Neural cell (in vitro differentiated cells): Measurements from ENCODE around the gene KNOP1. TPM values are rescaled to one million over a fixed set of nuclear protein-coding genes. Genes with fewer than 3 reads are reported as not detected.

Source experiments
- H2AFZ ChIP-seq: fragments of 200-600, 300-800 bp; sonication (generic), shearing (Covaris generic); 2 replicates; pipeline ENCODE4 v1.6.0; 2014; ENCODE audit warnings: low read depth, mild to moderate bottlenecking, antibody characterized with exemption, low read length, moderate library complexity
- H3F3A ChIP-seq: fragments of 200-600 bp; shearing (Covaris generic); 2 replicates; pipeline ENCODE4 v1.6.1; 2016; ENCODE audit warnings: mild to moderate bottlenecking, moderate library complexity, mixed read lengths, antibody characterized with exemption, low read length; ENCODE audit not compliant: insufficient read depth, poor library complexity, severe bottlenecking
- H3K27ac ChIP-seq: fragments of 200-600, 300-800 bp; sonication (generic), shearing (Covaris generic); 2 replicates; pipeline ENCODE4 v1.5.1; 2014; ENCODE audit warnings: mild to moderate bottlenecking, low read length, moderate library complexity
- H3K27me3 ChIP-seq: fragments of 300-800, 200-600 bp; sonication (generic), shearing (Covaris generic); 2 replicates; pipeline ENCODE4 v1.6.0; 2014; ENCODE audit warnings: mild to moderate bottlenecking, low read depth, low read length, moderate library complexity; ENCODE audit not compliant: insufficient read depth
- H3K36me3 ChIP-seq: fragments of 300-800, 200-600 bp; sonication (generic), shearing (Covaris generic); 2 replicates; pipeline ENCODE4 v1.5.1; 2014; ENCODE audit warnings: mild to moderate bottlenecking, antibody characterized with exemption, low read length, moderate library complexity; ENCODE audit not compliant: insufficient read depth
- H3K4me2 ChIP-seq: fragments of 300-800, 200-600 bp; sonication (generic), shearing (Covaris generic); 2 replicates; pipeline ENCODE4 v1.6.0; 2014; ENCODE audit warnings: mild to moderate bottlenecking, low read length
- H3K4me3 ChIP-seq: fragments of 300-800, 200-600 bp; sonication (generic), shearing (Covaris generic); 2 replicates; pipeline ENCODE4 v1.5.1; 2014; ENCODE audit warnings: mild to moderate bottlenecking, low read length, moderate library complexity
- H3K79me2 ChIP-seq: fragments of 200-600 bp; shearing (Covaris generic); replicated peaks from 2 replicates; pipeline ENCODE4 v1.6.0; 2014; ENCODE audit warnings: mild to moderate bottlenecking, low read length, moderate library complexity; ENCODE audit not compliant: insufficient read depth
- H3K9ac ChIP-seq: fragments of 300-800, 200-600 bp; sonication (generic), shearing (Covaris generic); 2 replicates; pipeline ENCODE4 v1.6.1; 2016; ENCODE audit warnings: mild to moderate bottlenecking, low read length, mixed read lengths
- H3K9me2 ChIP-seq: fragments of 200-600 bp; shearing (Covaris generic); 2 replicates; pipeline ENCODE4 v1.6.1; 2016; ENCODE audit warnings: mild to moderate bottlenecking, low read length, mixed read lengths; ENCODE audit not compliant: insufficient read depth
- H3K9me3 ChIP-seq: fragments of 200-600, 300-800 bp; sonication (generic), shearing (Covaris generic); 2 replicates; pipeline ENCODE4 v1.6.1; 2016; ENCODE audit warnings: mild to moderate bottlenecking, mixed run types, low read length, moderate library complexity, mixed read lengths
- H4K20me1 ChIP-seq: fragments of 200-600 bp; shearing (Covaris generic); 2 replicates; pipeline ENCODE4 v1.6.1; 2016; ENCODE audit warnings: mild to moderate bottlenecking, mixed run types; ENCODE audit not compliant: insufficient read depth
- CTCF ChIP-seq: fragments of 450-650 bp; IDR thresholded peaks from 2 replicates; pipeline ENCODE4 v1.5.1; 2014; ENCODE audit warnings: antibody characterized with exemption, mild to moderate bottlenecking, moderate library complexity; ENCODE audit not compliant: poor library complexity, severe bottlenecking
- EP300 ChIP-seq: fragments of 450-650 bp; conservative IDR thresholded peaks from 2 replicates; pipeline ENCODE4 v1.6.1; 2014; ENCODE audit warnings: antibody characterized with exemption, mild to moderate bottlenecking, moderate library complexity; ENCODE audit not compliant: poor library complexity, severe bottlenecking
- EZH2 ChIP-seq: fragments of 200-600, 300-800 bp; shearing (Covaris generic), sonication (generic); IDR thresholded peaks from 2 replicates; pipeline ENCODE4 v1.6.1; 2014; ENCODE audit warnings: antibody characterized with exemption, low read length, borderline replicate concordance, mild to moderate bottlenecking; ENCODE audit not compliant: insufficient read depth, poor library complexity, severe bottlenecking
- MXI1 ChIP-seq: fragments of 450-650 bp; conservative IDR thresholded peaks from 2 replicates; pipeline ENCODE4 v1.6.1; 2014; ENCODE audit warnings: antibody characterized with exemption, mild to moderate bottlenecking; ENCODE audit not compliant: poor library complexity, severe bottlenecking
- POLR2AphosphoS5 ChIP-seq: IDR thresholded peaks from 2 replicates; pipeline ENCODE4 v1.6.1; 2012
- RAD21 ChIP-seq: fragments of 450-650 bp; conservative IDR thresholded peaks from 2 replicates; pipeline ENCODE4 v1.6.1; 2014; ENCODE audit warnings: antibody characterized with exemption, mild to moderate bottlenecking, moderate library complexity
- REST ChIP-seq: IDR thresholded peaks from 2 replicates; pipeline ENCODE4 v1.6.1; 2012; ENCODE audit warnings: borderline replicate concordance
- SMC3 ChIP-seq: fragments of 450-650 bp; conservative IDR thresholded peaks from 2 replicates; pipeline ENCODE4 v1.6.1; 2014; ENCODE audit warnings: antibody characterized with exemption, mild to moderate bottlenecking, moderate library complexity; ENCODE audit not compliant: poor library complexity
- TAF1 ChIP-seq: IDR thresholded peaks from 2 replicates; pipeline ENCODE4 v1.6.1; 2012; ENCODE audit warnings: low read depth
- polyA plus RNA-seq: library from polyadenylated mRNA; depleted of rRNA; stranded (reverse); fragments of >200 nt; gene quantifications from 2 replicates; pipeline ENCODE4 v1.2.3, GENCODE V29; 2014

The KNOP1 gene
- polyA plus RNA-seq, 1 donor from 2014 or later, result 40.1 TPM

GRCh38 chr16:19689342-19689741 is 28.7 kb downstream of the KNOP1 start:
- no peak overlapping the region for H3K27ac ChIP-seq

GRCh38 chr16:19688396-19689024 is 29.5 kb downstream of the KNOP1 start:
- no peak overlapping the region for H2AFZ ChIP-seq
- no peak overlapping the region for H3K4me2 ChIP-seq
- H3F3A ChIP-seq, result no peaks in the 10 kb centered on the region
- no peak for TF ChIP-seq TAF1
- TF ChIP-seq EP300, result no peak
- TF ChIP-seq REST, result no peak
- no peak for TF ChIP-seq RAD21
- no peak for TF ChIP-seq EZH2
- no peak for TF ChIP-seq SMC3
- no peak for TF ChIP-seq POLR2AphosphoS5
- no peak for TF ChIP-seq CTCF
- TF ChIP-seq MXI1, result no peak
- H3K9me2 ChIP-seq, result no peaks in the 10 kb centered on the region
- H3K4me3 ChIP-seq, result no peak overlapping the region
- H3K9ac ChIP-seq, result no peak overlapping the region
- H3K27me3 ChIP-seq, result no peaks in the 10 kb centered on the region
- H3K27ac ChIP-seq, result no peak overlapping the region
- H3K9me3 ChIP-seq, result no peaks in the 10 kb centered on the region
- no peaks in the 10 kb centered on the region for H4K20me1 ChIP-seq
- peaks cover 15% of the 10 kb centered on the region for H3K36me3 ChIP-seq
- H3K79me2 ChIP-seq, result no peaks in the 10 kb centered on the region

More at GRCh38 chr16:19689342-19689741, 28.7 kb downstream of the KNOP1 start:
- no peaks in the 10 kb centered on the region for H3K27me3 ChIP-seq
- H3K9me2 ChIP-seq, result no peaks in the 10 kb centered on the region
- no peaks in the 10 kb centered on the region for H3K79me2 ChIP-seq
- H3K9ac ChIP-seq, result no peak overlapping the region
- peaks cover 7% of the 10 kb centered on the region for H3K36me3 ChIP-seq
- H2AFZ ChIP-seq, result no peak overlapping the region
- no peaks in the 10 kb centered on the region for H4K20me1 ChIP-seq
- no peak for TF ChIP-seq RAD21
- no peak for TF ChIP-seq CTCF
- no peak for TF ChIP-seq EZH2
- no peak for TF ChIP-seq SMC3
- no peak for TF ChIP-seq EP300
- no peak overlapping the region for H3K4me2 ChIP-seq
- no peak overlapping the region for H3K4me3 ChIP-seq
- H3F3A ChIP-seq, result no peaks in the 10 kb centered on the region
- no peaks in the 10 kb centered on the region for H3K9me3 ChIP-seq
